Esophagus squamous epithelium (tissue), 4 donors: Measurements from ENCODE around the gene MFAP4.

Experiments used
- POLR2A ChIP-seq, 4 donors: fragments of 450-650 bp; IDR thresholded peaks; one replicate each; pipeline ENCODE4 v1.6.1; 2017; ENCODE audit warnings: antibody characterized with exemption in 4 of 4, mild to moderate bottlenecking in 4 of 4, moderate library complexity in 3 of 4
- TF ChIP-seq, protein P1 (sequence below), 6 experiments: fragments of 450-650 bp in 4 of 6; fragments of 200-600 bp in 2 of 6; sonication (generic) in 2 of 6; IDR thresholded peaks; one replicate each; pipeline ENCODE4 v1.5.1; 2016 to 2019; ENCODE audit warnings: antibody characterized with exemption in 6 of 6, mild to moderate bottlenecking in 4 of 6, moderate library complexity in 4 of 6

GRCh38 chr17:19343256-19343630, 43.7 kb downstream of the MFAP4 start:
- no peak for TF ChIP-seq POLR2A (IDR thresholded peaks at IDR 0.05)
- TF ChIP-seq, protein P1, sequence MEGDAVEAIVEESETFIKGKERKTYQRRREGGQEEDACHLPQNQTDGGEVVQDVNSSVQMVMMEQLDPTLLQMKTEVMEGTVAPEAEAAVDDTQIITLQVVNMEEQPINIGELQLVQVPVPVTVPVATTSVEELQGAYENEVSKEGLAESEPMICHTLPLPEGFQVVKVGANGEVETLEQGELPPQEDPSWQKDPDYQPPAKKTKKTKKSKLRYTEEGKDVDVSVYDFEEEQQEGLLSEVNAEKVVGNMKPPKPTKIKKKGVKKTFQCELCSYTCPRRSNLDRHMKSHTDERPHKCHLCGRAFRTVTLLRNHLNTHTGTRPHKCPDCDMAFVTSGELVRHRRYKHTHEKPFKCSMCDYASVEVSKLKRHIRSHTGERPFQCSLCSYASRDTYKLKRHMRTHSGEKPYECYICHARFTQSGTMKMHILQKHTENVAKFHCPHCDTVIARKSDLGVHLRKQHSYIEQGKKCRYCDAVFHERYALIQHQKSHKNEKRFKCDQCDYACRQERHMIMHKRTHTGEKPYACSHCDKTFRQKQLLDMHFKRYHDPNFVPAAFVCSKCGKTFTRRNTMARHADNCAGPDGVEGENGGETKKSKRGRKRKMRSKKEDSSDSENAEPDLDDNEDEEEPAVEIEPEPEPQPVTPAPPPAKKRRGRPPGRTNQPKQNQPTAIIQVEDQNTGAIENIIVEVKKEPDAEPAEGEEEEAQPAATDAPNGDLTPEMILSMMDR (IDR thresholded peaks at IDR 0.05), result no peak
